GM21390 (cell line): ENCODE measurements around the gene HSD11B2.

Source experiments
- ATAC-seq: cut with Tn5 transposase; IDR thresholded peaks from one replicate; pipeline ENCODE4 v1.9.1; 2021; ENCODE audit not compliant: unreplicated experiment

Gene HSD11B2

DNA sequence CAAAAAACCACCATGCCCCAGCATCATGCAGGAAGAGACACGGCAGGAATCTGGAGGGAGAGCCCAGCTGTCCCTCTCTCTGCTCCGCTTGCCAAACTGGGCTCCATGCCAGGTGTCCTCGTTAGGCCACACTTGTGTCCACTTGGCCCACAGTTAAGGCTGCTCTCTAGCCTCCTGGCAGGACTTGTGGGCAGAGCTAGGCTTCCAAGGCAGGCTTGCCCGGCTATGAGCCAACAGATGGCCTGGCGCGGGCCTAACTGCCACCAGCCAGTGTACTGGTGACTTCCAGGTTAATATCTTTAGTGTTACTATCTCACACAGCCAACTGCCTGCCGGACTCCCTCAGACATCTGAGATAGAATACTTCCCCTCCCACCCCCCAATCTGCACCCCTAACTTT lies 39.4 kb downstream of the HSD11B2 start:
- ATAC-seq: no peak

DNA sequence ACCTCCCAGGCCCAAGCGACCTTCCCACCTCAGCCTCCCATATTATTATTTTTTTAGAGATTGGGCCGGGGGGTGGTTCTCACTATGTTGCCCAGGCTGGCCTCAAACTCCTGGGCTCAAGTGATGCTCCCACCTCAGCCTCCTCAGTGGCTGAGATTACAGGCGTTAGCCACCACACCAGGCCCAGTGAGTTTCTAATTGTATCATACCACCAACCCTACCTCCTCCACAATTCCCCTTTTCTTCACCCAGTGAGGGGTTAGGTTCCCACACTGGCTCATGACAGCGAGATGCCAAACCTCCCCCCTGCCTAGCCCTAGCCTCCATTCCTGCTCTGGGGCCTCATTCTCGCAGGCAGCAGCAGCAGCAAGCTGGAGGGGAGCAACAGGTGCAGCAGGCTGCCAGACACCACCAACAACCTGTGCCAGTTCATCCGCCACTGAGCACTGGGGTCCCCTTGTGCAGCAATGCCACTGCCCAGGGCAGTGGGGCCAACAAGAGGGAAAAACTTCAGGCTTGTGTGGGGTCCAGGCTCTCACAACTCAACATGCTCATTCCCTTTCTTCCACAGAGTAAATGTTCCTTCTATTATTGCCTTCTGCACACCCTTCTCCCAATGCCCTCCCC lies 41.0 kb downstream of the HSD11B2 start:
- ATAC-seq: no peak

DNA sequence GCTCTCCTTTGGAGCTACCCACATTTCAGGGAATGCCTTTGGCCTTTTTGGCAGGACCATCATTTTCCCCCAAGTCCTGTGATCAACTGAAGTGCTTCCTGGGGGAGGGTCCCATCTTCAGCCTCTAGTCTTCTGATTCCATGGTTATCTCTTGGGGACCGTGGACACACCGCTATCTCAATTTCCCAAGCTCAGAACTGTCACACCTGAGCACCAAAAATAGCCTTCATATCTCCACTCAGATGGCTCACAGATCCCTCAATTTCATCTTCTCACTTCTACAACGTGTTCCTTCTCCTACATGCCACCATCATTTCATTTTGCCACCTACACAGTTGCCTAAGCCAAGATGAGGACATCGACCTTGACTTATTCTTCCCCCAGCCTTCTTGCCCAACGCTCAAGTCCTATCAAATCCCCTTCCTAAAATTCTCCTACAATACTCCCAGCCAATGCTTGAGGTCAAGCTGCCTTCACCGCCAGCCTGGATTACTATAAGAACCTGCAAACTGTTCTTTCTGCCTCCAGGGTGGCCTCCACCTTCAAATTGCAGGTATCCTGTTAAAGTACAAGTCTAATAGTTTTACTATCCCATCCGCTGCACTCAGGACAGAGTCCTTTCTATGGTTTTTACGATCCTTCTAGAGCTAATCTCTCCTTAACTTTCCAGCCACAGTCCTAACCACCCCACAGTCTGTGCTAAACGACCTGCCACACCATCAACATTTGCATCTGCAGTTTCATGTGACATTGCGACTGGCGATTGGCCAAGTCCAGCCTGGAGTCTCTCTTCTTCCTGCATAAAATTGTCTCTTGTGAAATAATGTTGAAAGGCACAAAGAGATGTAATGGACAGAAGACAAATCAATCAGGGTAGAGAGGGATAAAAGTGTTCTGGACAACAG lies 43.9 kb downstream of the HSD11B2 start:
- ATAC-seq: no peak

DNA sequence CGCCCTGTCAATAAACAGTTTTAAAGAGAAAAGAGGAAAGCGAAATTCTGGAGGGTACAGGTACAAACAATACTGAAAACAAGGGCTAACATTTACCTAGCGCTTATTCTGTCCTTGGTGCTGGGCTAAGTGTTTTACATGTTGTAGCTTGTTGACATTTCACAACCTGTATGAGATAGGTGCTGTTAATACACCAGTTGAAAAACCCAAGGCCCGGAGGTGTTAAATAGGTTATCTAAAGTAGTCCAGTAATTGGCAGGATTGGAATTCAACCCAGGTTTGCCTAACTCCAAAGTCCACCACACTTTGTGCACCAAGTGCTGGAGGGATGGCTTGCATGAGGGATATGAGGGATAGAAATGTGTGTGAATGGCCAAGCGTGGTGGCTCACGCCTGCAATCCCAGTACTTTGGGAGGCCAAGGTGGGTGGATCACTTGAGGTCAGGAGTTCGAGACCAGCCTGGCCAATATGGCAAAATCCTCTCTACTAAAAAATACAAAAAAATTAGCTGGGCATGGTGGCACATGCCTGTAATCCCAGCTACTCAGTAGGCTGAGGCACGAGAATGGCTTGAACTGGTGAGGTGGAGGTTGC lies 47.1 kb downstream of the HSD11B2 start:
- no peak for ATAC-seq

DNA sequence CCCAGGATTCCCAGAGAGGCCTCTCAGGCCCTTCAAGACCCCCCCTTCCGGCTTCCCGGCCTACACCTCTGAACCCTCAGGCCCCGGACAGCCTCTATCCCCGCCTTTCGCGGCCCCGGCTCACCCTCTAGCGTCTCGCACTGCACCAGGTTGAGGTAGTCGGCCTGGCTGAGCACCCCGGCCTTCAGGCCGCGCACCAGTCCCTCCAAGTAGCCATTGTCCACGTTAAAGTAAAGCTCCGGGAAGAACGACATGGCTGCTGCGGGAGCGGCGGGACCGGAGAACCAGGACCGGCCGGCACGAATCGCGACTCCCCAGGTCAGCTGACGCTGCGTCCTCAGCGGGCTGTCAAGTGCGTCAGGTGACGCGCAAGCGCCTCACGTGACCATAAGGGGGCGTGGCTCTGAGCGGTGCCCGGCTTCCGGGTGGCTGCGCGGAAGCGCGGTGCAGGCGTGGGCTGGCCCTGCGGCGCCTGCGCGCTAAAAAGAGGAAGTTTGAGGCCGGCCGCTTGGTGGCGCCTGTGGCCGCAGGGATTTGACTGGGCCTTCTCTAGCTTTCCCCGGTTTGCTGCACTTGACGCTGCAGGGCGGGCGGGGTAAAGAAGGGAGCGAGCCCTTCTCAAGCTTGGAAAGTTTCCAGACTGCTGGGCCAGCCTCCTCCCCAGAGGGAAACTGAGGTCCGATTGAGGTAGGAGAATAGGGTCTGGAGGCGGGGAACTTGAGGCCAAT lies 50.1 kb downstream of the HSD11B2 start, which contains the start of gene ATP6V0D1:
TSS of gene ATP6V0D1 (minus strand) at position 325 of the 728 bp plus-strand sequence. CDS start at position 254, 71 bp downstream.
- peak; percentile 93 for ATAC-seq

DNA sequence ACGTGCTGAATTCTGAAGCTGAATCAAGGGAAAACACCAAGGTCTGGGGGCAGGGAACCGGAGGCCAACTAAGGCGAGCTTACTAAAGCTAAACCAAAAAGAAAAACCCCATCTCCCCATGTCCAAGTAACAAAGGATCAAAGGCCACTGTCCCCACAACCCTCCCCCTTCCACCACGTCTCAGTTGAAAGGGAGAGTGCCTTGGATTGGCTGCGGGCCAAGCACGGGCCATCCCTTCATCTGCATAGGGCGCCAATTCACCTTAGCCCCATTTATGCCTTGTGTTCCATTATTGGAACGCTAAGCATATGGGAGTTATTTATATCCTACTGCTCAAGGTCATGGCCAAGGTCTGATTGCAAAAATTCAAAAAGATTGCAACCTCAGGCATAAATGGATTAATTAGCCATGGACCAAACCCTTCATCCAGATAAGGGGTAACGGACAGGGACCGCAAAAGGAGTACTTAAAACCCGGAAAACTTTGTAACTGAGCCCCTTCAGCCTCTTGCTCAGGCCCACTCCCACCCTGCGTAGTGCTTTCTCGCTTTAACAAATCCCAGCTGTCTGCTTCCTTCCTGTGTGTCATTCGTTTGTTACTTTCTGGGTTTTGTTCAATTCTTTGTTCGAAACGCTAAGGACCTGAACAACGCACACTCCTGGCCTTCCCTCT lies 50.8 kb downstream of the HSD11B2 start:
- no peak for ATAC-seq

DNA sequence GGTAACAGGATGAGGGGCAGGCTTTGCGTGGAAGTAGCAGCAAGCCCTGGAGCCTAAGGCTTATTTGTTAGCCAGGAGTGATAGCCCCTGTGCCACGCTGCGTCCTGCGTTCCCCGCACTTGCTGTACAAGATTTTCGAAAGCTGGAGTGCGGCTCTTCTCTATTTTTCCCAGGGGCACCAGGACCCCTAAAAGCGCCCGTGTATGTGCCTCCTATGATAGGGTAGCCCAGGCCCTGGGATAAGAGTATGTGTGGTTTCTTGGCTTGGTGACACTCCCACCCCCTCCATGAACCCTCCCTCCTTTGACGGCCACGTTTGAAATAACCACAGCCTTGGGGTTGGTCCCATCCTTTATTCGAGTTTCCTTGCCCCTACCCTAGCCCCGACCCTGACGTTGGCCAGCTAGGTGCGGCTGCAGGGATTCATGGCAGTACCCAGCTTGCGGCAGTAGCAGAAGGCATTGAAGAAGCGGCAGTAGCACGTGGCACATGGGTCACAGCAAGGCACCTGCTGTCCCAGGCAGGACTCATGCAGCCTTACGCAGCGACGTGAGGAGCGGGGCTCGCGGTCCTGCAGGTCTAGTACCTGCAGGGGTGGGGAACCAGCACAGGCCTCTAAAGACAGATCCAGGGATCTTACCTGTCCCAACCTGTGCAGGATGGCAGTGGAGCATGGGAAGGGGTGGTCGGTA lies 51.5 kb downstream of the HSD11B2 start:
- ATAC-seq: no peak

DNA sequence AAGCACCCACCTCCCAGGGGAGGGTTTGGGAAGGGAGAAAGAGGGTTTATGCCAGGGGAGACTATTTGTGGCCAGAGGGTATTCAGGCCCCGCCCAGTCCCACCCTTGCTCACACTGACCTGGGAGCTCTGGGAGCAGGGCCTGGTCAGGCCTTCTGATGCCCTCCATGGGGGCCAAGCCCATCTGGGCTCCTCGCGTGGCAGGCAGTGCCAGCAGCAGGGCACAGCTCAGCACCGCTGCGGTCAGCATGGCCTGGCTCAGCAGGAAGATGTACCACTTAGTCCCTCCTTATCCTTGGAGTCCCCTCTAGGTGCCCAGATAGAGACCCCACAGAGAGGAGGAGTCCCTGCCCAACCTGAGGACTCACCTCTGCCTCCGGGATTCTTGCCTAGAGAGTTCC lies 52.2 kb downstream of the HSD11B2 start, which contains the start of gene AGRP:
TSS of gene AGRP (minus strand) at position 398 of the 400 bp plus-strand sequence. CDS start at position 249, 149 bp downstream.
- ATAC-seq: no peak

DNA sequence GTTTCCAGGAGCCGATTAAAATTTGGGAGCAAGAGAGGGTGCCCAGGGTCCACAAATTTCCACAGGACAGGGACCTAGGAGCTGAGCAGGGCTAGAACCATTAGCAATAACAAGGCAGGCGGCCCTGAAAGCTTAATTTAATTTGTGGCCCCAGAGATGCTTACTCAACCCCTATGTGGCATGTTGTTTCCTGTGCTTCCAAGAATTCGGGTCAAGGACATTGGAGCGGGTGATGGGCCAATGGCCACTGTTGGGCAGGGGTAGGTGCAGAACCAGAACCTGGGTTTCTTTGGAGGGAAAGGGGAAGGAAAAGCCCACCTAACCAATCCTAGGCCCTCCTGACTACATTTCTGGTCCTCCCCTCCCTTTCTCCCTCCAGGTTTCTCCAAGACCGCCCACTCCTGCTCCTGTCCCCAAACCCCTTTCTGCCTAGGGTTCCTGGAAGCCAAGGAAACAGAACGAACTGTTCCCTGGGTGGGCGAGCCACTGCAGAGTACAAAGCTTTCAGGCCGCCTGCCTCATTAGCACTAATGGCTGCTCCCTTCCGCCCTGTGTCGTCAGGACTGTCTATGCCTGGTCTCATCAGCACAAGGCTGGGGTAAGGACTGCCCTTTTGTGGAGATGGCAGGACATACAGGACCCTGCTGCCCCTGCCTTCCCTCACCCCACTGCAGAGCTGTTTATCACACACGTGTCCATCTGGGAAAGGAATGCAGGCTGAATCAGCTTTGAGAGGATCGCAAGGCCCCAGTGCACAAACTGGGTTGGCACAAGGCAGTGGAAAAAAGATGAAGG lies 53.0 kb downstream of the HSD11B2 start:
- no peak for ATAC-seq

DNA sequence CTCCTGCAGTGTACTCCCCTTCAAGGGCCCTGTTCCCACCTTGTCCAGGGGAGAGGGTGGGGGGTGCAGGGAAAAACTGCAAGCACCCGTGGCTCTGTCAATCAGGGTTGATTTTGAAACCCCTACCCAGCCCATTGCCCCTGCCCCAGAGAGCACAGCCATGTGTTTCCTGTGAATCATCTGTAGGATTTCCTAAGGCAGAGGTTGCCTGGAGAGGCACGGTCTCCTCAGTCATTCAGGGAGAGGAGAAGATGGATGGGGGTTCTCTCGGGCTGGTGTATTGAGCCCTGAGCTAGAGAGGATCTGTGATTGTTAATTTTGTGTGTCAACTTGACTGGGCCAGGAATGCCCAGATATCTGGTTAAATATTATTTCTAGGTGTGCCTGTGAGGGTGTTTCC lies 55.9 kb downstream of the HSD11B2 start:
- no peak for ATAC-seq
